H54 (cell line): ENCODE results near the gene EFS.

ENCODE experiments used
- DNase-seq: peaks from one replicate; pipeline ENCODE4 v3.0.0; 2011; ENCODE audit warnings: low spot score, mixed read lengths; ENCODE audit not compliant: insufficient read length
- FAIRE-seq: peaks from 3 replicates; lab custom pipeline; 2011; peaks lifted over from hg19 to GRCh38; lab: Jason Lieb, UNC
- POLR2A ChIP-seq: IDR thresholded peaks from 2 replicates; pipeline ENCODE4 v1.6.1; 2011; ENCODE audit warnings: low read depth, mild to moderate bottlenecking, low read length

EFS gene

GRCh38 chr14:23365036-23365731, at the start of gene EFS:
Gene EFS, minus strand, starts transcription at chr14:23365172. Its CDS starts 147 bp downstream, at chr14:23365025.
- TF ChIP-seq POLR2A = no peak
- no peak for FAIRE-seq

GRCh38 chr14:23414254-23414653, 49.3 kb upstream of the EFS start:
- no peak for DNase-seq
- no peak for TF ChIP-seq POLR2A
- FAIRE-seq = no peak

More at GRCh38 chr14:23365036-23365731, at the start of gene EFS:
- DNase-seq = no peak

- DNase-seq = no peak
- no peak for FAIRE-seq
- no peak for TF ChIP-seq POLR2A
Measured at GRCh38 chr14:23413681-23414080, 48.7 kb upstream of the EFS start.

- no peak for FAIRE-seq
- no peak for TF ChIP-seq POLR2A
- no peak for DNase-seq
Measured at GRCh38 chr14:23411563-23412525, 46.9 kb upstream of the EFS start.

GRCh38 chr14:23409966-23410635, 45.1 kb upstream of the EFS start:
- FAIRE-seq = no peak
- TF ChIP-seq POLR2A = no peak
- no peak for DNase-seq

- no peak for TF ChIP-seq POLR2A
- DNase-seq = no peak
- FAIRE-seq = no peak
Measured at GRCh38 chr14:23409475-23409874, 44.5 kb upstream of the EFS start.

GRCh38 chr14:23408307-23408630, 43.3 kb upstream of the EFS start:
- no peak for TF ChIP-seq POLR2A
- no peak for DNase-seq
- FAIRE-seq = no peak

- TF ChIP-seq POLR2A = no peak
- no peak for DNase-seq
- FAIRE-seq = no peak
Measured at GRCh38 chr14:23407516-23408306, 42.7 kb upstream of the EFS start, which contains the start of gene MYH6. Gene MYH6, minus strand, starts transcription at chr14:23408273. Its CDS starts 1,050 bp downstream, at chr14:23407223.

- FAIRE-seq (no peak), DNase-seq (no peak)
- no peak for TF ChIP-seq POLR2A
Measured at GRCh38 chr14:23406725-23407355, 41.9 kb upstream of the EFS start.

- FAIRE-seq (no peak), DNase-seq (no peak)
Measured at GRCh38 chr14:23406244-23406643, 41.3 kb upstream of the EFS start.

GRCh38 chr14:23405516-23406025, 40.6 kb upstream of the EFS start:
- FAIRE-seq (no peak), DNase-seq (no peak)
- no peak for TF ChIP-seq POLR2A

More at GRCh38 chr14:23406244-23406643, 41.3 kb upstream of the EFS start:
- TF ChIP-seq POLR2A = no peak

- TF ChIP-seq POLR2A = no peak
- FAIRE-seq (no peak), DNase-seq (no peak)
Measured at GRCh38 chr14:23405096-23405495, 40.1 kb upstream of the EFS start.
